ENCODE data around the gene PTPA. TPM values are rescaled to one million over a fixed set of nuclear protein-coding genes. Genes with fewer than 3 reads are reported as not detected.

The PTPA gene
- total RNA-seq, 1 donor from 2014 or later, result 162 TPM

GRCh38 chr9:129074106-129074505 is 37.1 kb upstream of the PTPA start:
- no peak overlapping the region for H3K4me3 ChIP-seq
- H3K9me3 ChIP-seq (replicated peaks), result no peaks in the 10 kb centered on the region
- no peaks in the 10 kb centered on the region for H3K27me3 ChIP-seq (ENCODE audit: low read depth)
- no peak overlapping the region for H3K27ac ChIP-seq (replicated peaks)
- H3K4me1 ChIP-seq, result peaks cover 11% of the 10 kb centered on the region
- DNase-seq, result no peak
- intact Hi-C loops (cut with micrococcal nuclease), result no loop called here
- H3K36me3 ChIP-seq, result peaks cover 18% of the 10 kb centered on the region
- TF ChIP-seq CTCF (IDR thresholded peaks at IDR 0.05; ENCODE audit: borderline replicate concordance), result no peak

- H3K27ac ChIP-seq (replicated peaks), result no peak overlapping the region
- intact Hi-C loops (cut with micrococcal nuclease), result no loop called here
- no peak overlapping the region for H3K4me3 ChIP-seq
- H3K4me1 ChIP-seq, result peaks cover 10% of the 10 kb centered on the region
- H3K27me3 ChIP-seq (ENCODE audit: low read depth), result no peaks in the 10 kb centered on the region
- peaks cover 5% of the 10 kb centered on the region for H3K36me3 ChIP-seq
- H3K9me3 ChIP-seq (replicated peaks), result no peaks in the 10 kb centered on the region
- no peak for TF ChIP-seq CTCF (IDR thresholded peaks at IDR 0.05; ENCODE audit: borderline replicate concordance)
- no peak for DNase-seq
These were observed 35.1 kb upstream of the PTPA start for GRCh38 chr9:129075996-129076639.

- Histone ChIP-seq H3K4me1 (peaks cover 15% of the 10 kb centered on the region), H3K36me3 (no peaks in the 10 kb centered on the region), H3K4me3 (no peak overlapping the region), H3K9me3 (replicated peaks) (no peaks in the 10 kb centered on the region), H3K27ac (replicated peaks) (no peak overlapping the region), H3K27me3 (ENCODE audit: low read depth) (no peaks in the 10 kb centered on the region)
- TF ChIP-seq CTCF (IDR thresholded peaks at IDR 0.05; ENCODE audit: borderline replicate concordance), result no peak
- DNase-seq, result no peak
- intact Hi-C loops (cut with micrococcal nuclease), result no loop called here
These were observed 34.6 kb upstream of the PTPA start for GRCh38 chr9:129076640-129077037.

- Histone ChIP-seq H3K4me1 (peaks cover 21% of the 10 kb centered on the region), H3K27ac (replicated peaks) (no peak overlapping the region), H3K27me3 (ENCODE audit: low read depth) (no peaks in the 10 kb centered on the region), H3K4me3 (no peak overlapping the region), H3K36me3 (no peaks in the 10 kb centered on the region), H3K9me3 (replicated peaks) (no peaks in the 10 kb centered on the region)
- intact Hi-C loops (cut with micrococcal nuclease), result no loop called here
- no peak for DNase-seq
- TF ChIP-seq CTCF (IDR thresholded peaks at IDR 0.05; ENCODE audit: borderline replicate concordance), result no peak
These were observed 34.0 kb upstream of the PTPA start for GRCh38 chr9:129077236-129077635.

- intact Hi-C loops (cut with micrococcal nuclease), result no loop called here
- no peaks in the 10 kb centered on the region for H3K36me3 ChIP-seq
- no peak overlapping the region for H3K27ac ChIP-seq (replicated peaks)
- no peak for DNase-seq
- H3K4me3 ChIP-seq, result no peak overlapping the region
- no peaks in the 10 kb centered on the region for H3K9me3 ChIP-seq (replicated peaks)
- H3K4me1 ChIP-seq, result peaks cover 28% of the 10 kb centered on the region
- H3K27me3 ChIP-seq (ENCODE audit: low read depth), result no peaks in the 10 kb centered on the region
- no peak for TF ChIP-seq CTCF (IDR thresholded peaks at IDR 0.05; ENCODE audit: borderline replicate concordance)
These were observed 32.3 kb upstream of the PTPA start for GRCh38 chr9:129078691-129079503.
